H1 (cell line): ENCODE results near the gene BBS4.

Experiments
- CEBPB ChIP-seq: IDR thresholded peaks from 2 replicates; pipeline ENCODE4 v1.6.1; 2012; ENCODE audit warnings: low read depth, low read length
- EP300 ChIP-seq, 2 experiments: IDR thresholded peaks; 1 replicate in 1 of 2; 2 replicates in 1 of 2; pipeline ENCODE4 v1.6.1; 2011 to 2012; ENCODE audit warnings: low read depth in 2 of 2, low read length in 2 of 2, mild to moderate bottlenecking in 2 of 2, borderline replicate concordance in 1 of 2, inconsistent platforms in 1 of 2, moderate library complexity in 1 of 2
- EZH2 ChIP-seq: fragments of 200-600 bp; sonication (generic); IDR thresholded peaks from 2 replicates; pipeline ENCODE4 v1.7.1; 2012; ENCODE audit warnings: low read depth, mild to moderate bottlenecking, moderate library complexity, low read length, inconsistent platforms; ENCODE audit not compliant: severe bottlenecking
- JUN ChIP-seq: IDR thresholded peaks from 2 replicates; pipeline ENCODE4 v1.6.1; 2011; ENCODE audit warnings: low read depth, mild to moderate bottlenecking, improper control_type of control experiment, low read length
- KDM5A ChIP-seq: fragments of 200-600 bp; IDR thresholded peaks from 2 replicates; pipeline ENCODE4 v1.7.1; 2012; ENCODE audit warnings: mild to moderate bottlenecking, low read length, inconsistent platforms, mixed read lengths
- NANOG ChIP-seq: IDR thresholded peaks from 2 replicates; pipeline ENCODE4 v1.6.1; 2011; ENCODE audit warnings: low read length, low read depth, mild to moderate bottlenecking, inconsistent platforms; ENCODE audit not compliant: insufficient read depth, poor library complexity, severe bottlenecking
- POLR2AphosphoS5 ChIP-seq: IDR thresholded peaks from 2 replicates; pipeline ENCODE4 v1.6.1; 2011; ENCODE audit warnings: low read depth, low read length
- RAD21 ChIP-seq, 2 experiments: IDR thresholded peaks in 1 of 2; conservative IDR thresholded peaks in 1 of 2; 2 replicates each; pipeline ENCODE4 v1.6.1; 2011; ENCODE audit warnings: low read depth in 2 of 2, low read length in 2 of 2, improper control_type of control experiment in 1 of 2, inconsistent platforms in 1 of 2, mild to moderate bottlenecking in 1 of 2, moderate library complexity in 1 of 2
- RFX5 ChIP-seq: IDR thresholded peaks from 2 replicates; pipeline ENCODE4 v1.6.1; 2011; ENCODE audit warnings: low read depth, low read length, improper control_type of control experiment, borderline replicate concordance
- RXRA ChIP-seq: IDR thresholded peaks from 2 replicates; pipeline ENCODE4 v1.6.1; 2011; ENCODE audit warnings: low read depth, mild to moderate bottlenecking, low read length, moderate library complexity; ENCODE audit not compliant: insufficient read depth
- SUZ12 ChIP-seq: fragments of 200-600 bp; sonication (generic); IDR thresholded peaks from 2 replicates; pipeline ENCODE4 v1.6.1; 2012; ENCODE audit warnings: mild to moderate bottlenecking, inconsistent platforms, low read length, moderate library complexity, mixed read lengths
- TF ChIP-seq, protein P1 (sequence below), 3 experiments: IDR thresholded peaks; 1 replicate in 2 of 3; 2 replicates in 1 of 3; pipeline versions ENCODE4 v1.5.1 to v1.6.1; 2011; ENCODE audit warnings: low read length in 3 of 3, mild to moderate bottlenecking in 3 of 3, inconsistent platforms in 2 of 3, low read depth in 1 of 3, moderate library complexity in 1 of 3; ENCODE audit not compliant: insufficient read depth in 1 of 3; ENCODE audit errors: control extremely low read depth in 1 of 3

DNA sequence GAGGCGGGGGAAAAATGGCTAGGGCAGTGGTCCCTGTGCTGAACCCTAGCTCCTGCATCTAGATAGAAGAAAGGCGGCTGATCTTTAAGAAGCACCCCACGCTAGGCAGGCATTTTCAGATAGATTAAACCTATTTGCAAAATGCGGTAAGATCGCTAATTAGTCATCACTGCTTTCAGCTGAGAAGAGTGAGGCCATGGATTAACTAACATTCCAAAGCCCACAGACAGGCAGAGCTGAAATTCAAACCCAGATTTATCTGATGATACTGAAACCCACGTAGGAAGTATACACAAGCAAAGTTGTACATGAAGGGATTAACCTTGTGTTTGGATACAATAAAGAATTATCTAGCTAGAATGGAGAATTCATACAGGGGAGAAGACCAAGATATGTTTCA lies 92.8 kb downstream of the BBS4 start:
- no peak for TF ChIP-seq KDM5A
- TF ChIP-seq SUZ12: no peak
- no peak for TF ChIP-seq POLR2AphosphoS5
- TF ChIP-seq RXRA: no peak
- TF ChIP-seq, protein P1, sequence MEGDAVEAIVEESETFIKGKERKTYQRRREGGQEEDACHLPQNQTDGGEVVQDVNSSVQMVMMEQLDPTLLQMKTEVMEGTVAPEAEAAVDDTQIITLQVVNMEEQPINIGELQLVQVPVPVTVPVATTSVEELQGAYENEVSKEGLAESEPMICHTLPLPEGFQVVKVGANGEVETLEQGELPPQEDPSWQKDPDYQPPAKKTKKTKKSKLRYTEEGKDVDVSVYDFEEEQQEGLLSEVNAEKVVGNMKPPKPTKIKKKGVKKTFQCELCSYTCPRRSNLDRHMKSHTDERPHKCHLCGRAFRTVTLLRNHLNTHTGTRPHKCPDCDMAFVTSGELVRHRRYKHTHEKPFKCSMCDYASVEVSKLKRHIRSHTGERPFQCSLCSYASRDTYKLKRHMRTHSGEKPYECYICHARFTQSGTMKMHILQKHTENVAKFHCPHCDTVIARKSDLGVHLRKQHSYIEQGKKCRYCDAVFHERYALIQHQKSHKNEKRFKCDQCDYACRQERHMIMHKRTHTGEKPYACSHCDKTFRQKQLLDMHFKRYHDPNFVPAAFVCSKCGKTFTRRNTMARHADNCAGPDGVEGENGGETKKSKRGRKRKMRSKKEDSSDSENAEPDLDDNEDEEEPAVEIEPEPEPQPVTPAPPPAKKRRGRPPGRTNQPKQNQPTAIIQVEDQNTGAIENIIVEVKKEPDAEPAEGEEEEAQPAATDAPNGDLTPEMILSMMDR (IDR thresholded peaks at IDR 0.05; ENCODE audit: control extremely low read depth in 1 of 3, insufficient read depth in 1 of 3, low read depth in 1 of 3, low read length in 3 of 3): no peak
- no peak for TF ChIP-seq RFX5
- no peak for TF ChIP-seq JUN
- TF ChIP-seq RAD21 (IDR thresholded peaks at IDR 0.05 in 1 of 2, conservative IDR thresholded peaks at IDR 0.05 in 1 of 2; ENCODE audit: low read depth in 2 of 2, low read length in 2 of 2): no peak
- TF ChIP-seq NANOG: no peak
- no peak for TF ChIP-seq CEBPB
- no peak for TF ChIP-seq EZH2
- TF ChIP-seq EP300 (IDR thresholded peaks at IDR 0.05; ENCODE audit: borderline replicate concordance in 1 of 2, low read depth in 2 of 2, low read length in 2 of 2): no peak
